ENCODE measurements around the gene CDYL.

- TF ChIP-seq CTCF (IDR thresholded peaks at IDR 0.05), result no peak
- TF ChIP-seq POLR2A (IDR thresholded peaks at IDR 0.05), result no peak
These were observed 28.6 kb upstream of the CDYL start for GRCh38 chr6:4747588-4747987.

Measured in lower leg skin (tissue), 3 donors.